Ishikawa (cell line): ENCODE data around the gene PPP1R12C.

ENCODE experiments used
- CEBPB ChIP-seq: IDR thresholded peaks from 2 replicates; pipeline ENCODE4 v1.6.1; 2012
- EGR1 ChIP-seq: IDR thresholded peaks from 2 replicates; pipeline ENCODE4 v1.6.1; 2012
- MAX ChIP-seq: IDR thresholded peaks from 2 replicates; pipeline ENCODE4 v1.6.1; 2012
- TAF1 ChIP-seq: IDR thresholded peaks from 2 replicates; pipeline ENCODE4 v1.6.1; 2012; ENCODE audit warnings: low read depth, mild to moderate bottlenecking
- TEAD4 ChIP-seq: IDR thresholded peaks from 2 replicates; pipeline ENCODE4 v1.6.1; 2012

- no peak for TF ChIP-seq TEAD4
- no peak for TF ChIP-seq CEBPB
- no peak for TF ChIP-seq MAX
- no peak for TF ChIP-seq EGR1
- no peak for TF ChIP-seq TAF1
These were observed 4.5 kb downstream of the PPP1R12C start for GRCh38 chr19:55112777-55113569.
